HG03095 (cell line): ENCODE measurements around the gene MRC2.
A peak's percentile ranks its signal among the peaks of the same experiment; 100 is the strongest.
"Not testable (repeated sequence)": the region's sequence is repeated elsewhere in the genome, so short reads cannot be mapped to it uniquely, and the experiment has no call there.

Experiments
- ATAC-seq: cut with Tn5 transposase; IDR thresholded peaks from one replicate; pipeline ENCODE4 v1.9.1; 2021; ENCODE audit warnings: moderate library complexity; ENCODE audit not compliant: unreplicated experiment

MRC2 gene

GRCh38 chr17:62698459-62698858 lies 71.0 kb downstream of the MRC2 start:
- not testable (repeated sequence) for ATAC-seq

GRCh38 chr17:62700964-62701705 lies 73.7 kb downstream of the MRC2 start:
- no peak for ATAC-seq

- no peak for ATAC-seq
Observed at GRCh38 chr17:62701706-62702085, 74.2 kb downstream of the MRC2 start.

- no peak for ATAC-seq
Observed at GRCh38 chr17:62702746-62703260, 75.3 kb downstream of the MRC2 start.

- ATAC-seq, result no peak
Observed at GRCh38 chr17:62703261-62703775, 75.8 kb downstream of the MRC2 start.

GRCh38 chr17:62703776-62704380 lies 76.4 kb downstream of the MRC2 start:
- ATAC-seq, result peak; percentile 81

GRCh38 chr17:62704381-62704971 lies 77.0 kb downstream of the MRC2 start:
- no peak for ATAC-seq

GRCh38 chr17:62705156-62705777 lies 77.8 kb downstream of the MRC2 start:
- ATAC-seq, result no peak

- ATAC-seq, result no peak
Observed at GRCh38 chr17:62705778-62706597, 78.5 kb downstream of the MRC2 start.

GRCh38 chr17:62706598-62707424 lies 79.3 kb downstream of the MRC2 start:
- ATAC-seq, result no peak

GRCh38 chr17:62707425-62707739 lies 79.9 kb downstream of the MRC2 start:
- ATAC-seq, result no peak

- ATAC-seq, result no peak
Observed at GRCh38 chr17:62708587-62708986, 81.1 kb downstream of the MRC2 start.

- no peak for ATAC-seq
Observed at GRCh38 chr17:62712171-62712581, 84.7 kb downstream of the MRC2 start.

- ATAC-seq, result no peak
Observed at GRCh38 chr17:62713086-62713881, 85.8 kb downstream of the MRC2 start.

GRCh38 chr17:62714016-62714777 lies 86.7 kb downstream of the MRC2 start:
- no peak for ATAC-seq

- ATAC-seq, result no peak
Observed at GRCh38 chr17:62715882-62716390, 88.5 kb downstream of the MRC2 start.

- no peak for ATAC-seq
Observed at GRCh38 chr17:62716834-62717588, 89.5 kb downstream of the MRC2 start.

- no peak for ATAC-seq
Observed at GRCh38 chr17:62717589-62717855, 90.1 kb downstream of the MRC2 start.
